WTC11 (cell line): ENCODE data around the gene WBP1L. TPM values are rescaled to one million over a fixed set of nuclear protein-coding genes. Genes with fewer than 3 reads are reported as not detected.

Experiments used
- ATAC-seq: fragments of 200-7000 bp; cut with Tn5 transposase; 2 replicates; pipeline ENCODE4 v1.10.0; 2021; ENCODE audit warnings: mild to moderate bottlenecking, moderate library complexity
- CTCF ChIA-PET: fragments of 300-600 bp; sonication (Branson Sonifier 250); formaldehyde crosslinking; loops from one replicate; lab custom pipeline; 2021; ENCODE audit warnings: antibody characterized with exemption; lab: Charles Lee
- POLR2A ChIA-PET: fragments of 350-600 bp; sonication (Branson Sonifier 250); formaldehyde crosslinking; loops from one replicate; lab custom pipeline; 2021; ENCODE audit warnings: antibody characterized with exemption; lab: Charles Lee
- DNase-seq: peaks from one replicate; pipeline ENCODE4 v3.0.0; 2021; ENCODE audit warnings: low spot score
- H3K27ac Mint-ChIP-seq: 2 replicates; pipeline ENCODE4 v1.8.0; 2021; ENCODE audit warnings: mixed read lengths
- H3K27me3 Mint-ChIP-seq: 2 replicates; pipeline ENCODE4 v1.8.0; 2021; ENCODE audit warnings: low read depth, mild to moderate bottlenecking, moderate library complexity, mixed read lengths
- H3K36me3 Mint-ChIP-seq: 2 replicates; pipeline ENCODE4 v1.8.0; 2021; ENCODE audit warnings: mixed read lengths
- H3K4me1 Mint-ChIP-seq: 2 replicates; pipeline ENCODE4 v1.8.0; 2022; ENCODE audit warnings: mixed read lengths
- H3K4me3 Mint-ChIP-seq: 2 replicates; pipeline ENCODE4 v1.8.0; 2021; ENCODE audit warnings: mild to moderate bottlenecking, moderate library complexity, mixed read lengths
- H3K9me3 Mint-ChIP-seq: 2 replicates; pipeline ENCODE4 v1.8.0; 2021; ENCODE audit warnings: mixed read lengths
- ELF4 ChIP-seq: sonication (generic); formaldehyde crosslinking; IDR thresholded peaks from 2 replicates; pipeline ENCODE4 v1.8.1; 2022; ENCODE audit warnings: low read depth, mild to moderate bottlenecking, moderate library complexity, missing genetic modification reagents
- ETV6 ChIP-seq: sonication (generic); formaldehyde crosslinking; IDR thresholded peaks from 2 replicates; pipeline ENCODE4 v1.8.1; 2022; ENCODE audit warnings: mild to moderate bottlenecking, missing genetic modification reagents
- JAZF1 ChIP-seq: fragments of 250-450 bp; sonication (Bioruptor Pico); IDR thresholded peaks from 2 replicates; pipeline ENCODE4 v1.9.0; 2021; ENCODE audit warnings: moderate library complexity, mild to moderate bottlenecking, inconsistent platforms
- NFE2L1 ChIP-seq: sonication (generic); formaldehyde crosslinking; IDR thresholded peaks from 2 replicates; pipeline ENCODE4 v1.8.1; 2023; ENCODE audit warnings: missing genetic modification reagents
- RORB ChIP-seq: fragments of 250-450 bp; sonication (Bioruptor Pico); IDR thresholded peaks from 2 replicates; pipeline ENCODE4 v1.9.0; 2021; ENCODE audit warnings: mild to moderate bottlenecking
- SMAD3 ChIP-seq: sonication (generic); formaldehyde crosslinking; IDR thresholded peaks from 2 replicates; pipeline ENCODE4 v1.8.0; 2022; ENCODE audit warnings: missing genetic modification reagents, mild to moderate bottlenecking, borderline replicate concordance
- SP1 ChIP-seq: sonication (generic); formaldehyde crosslinking; conservative IDR thresholded peaks from 2 replicates; pipeline ENCODE4 v1.8.1; 2022; ENCODE audit warnings: missing genetic modification reagents
- ZNF317 ChIP-seq: sonication (generic); formaldehyde crosslinking; IDR thresholded peaks from 2 replicates; pipeline ENCODE4 v1.8.1; 2023; ENCODE audit warnings: low read depth, mild to moderate bottlenecking, moderate library complexity, missing genetic modification reagents, borderline replicate concordance
- ZNF423 ChIP-seq: fragments of 250-450 bp; sonication (Bioruptor Pico); IDR thresholded peaks from 2 replicates; pipeline ENCODE4 v2.1.2; 2022; ENCODE audit warnings: mild to moderate bottlenecking, moderate library complexity
- total RNA-seq: library from RNA; stranded (reverse); gene quantifications from 3 replicates; pipeline ENCODE4 v1.2.3, GENCODE V29; 2021
- TF ChIP-seq, protein P1 (sequence below): sonication (generic); formaldehyde crosslinking; IDR thresholded peaks from 2 replicates; pipeline ENCODE4 v1.8.0; 2023; ENCODE audit warnings: missing genetic modification reagents, mild to moderate bottlenecking, borderline replicate concordance
- TF ChIP-seq, protein P2 (sequence below): sonication (generic); formaldehyde crosslinking; IDR thresholded peaks from 2 replicates; pipeline ENCODE4 v1.8.0; 2022; ENCODE audit warnings: mild to moderate bottlenecking, missing genetic modification reagents
- TF ChIP-seq, protein P3 (sequence below): sonication (generic); formaldehyde crosslinking; IDR thresholded peaks from 2 replicates; pipeline ENCODE4 v1.8.1; 2023; ENCODE audit warnings: mild to moderate bottlenecking, missing genetic modification reagents
- TF ChIP-seq, protein P4 (sequence below): sonication (generic); formaldehyde crosslinking; IDR thresholded peaks from 2 replicates; pipeline ENCODE4 v1.8.1; 2022; ENCODE audit warnings: missing genetic modification reagents, borderline replicate concordance
- TF ChIP-seq, protein P5 (sequence below): sonication (generic); formaldehyde crosslinking; IDR thresholded peaks from 2 replicates; pipeline ENCODE4 v1.8.1; 2023; ENCODE audit warnings: mild to moderate bottlenecking, missing genetic modification reagents, borderline replicate concordance
- TF ChIP-seq, protein P6 (sequence below): sonication (generic); formaldehyde crosslinking; IDR thresholded peaks from 2 replicates; pipeline ENCODE4 v1.8.1; 2023; ENCODE audit warnings: mild to moderate bottlenecking, missing genetic modification reagents, moderate library complexity

Gene WBP1L
- total RNA-seq, 1 experiment from 2014 or later = 26.8 TPM

DNA sequence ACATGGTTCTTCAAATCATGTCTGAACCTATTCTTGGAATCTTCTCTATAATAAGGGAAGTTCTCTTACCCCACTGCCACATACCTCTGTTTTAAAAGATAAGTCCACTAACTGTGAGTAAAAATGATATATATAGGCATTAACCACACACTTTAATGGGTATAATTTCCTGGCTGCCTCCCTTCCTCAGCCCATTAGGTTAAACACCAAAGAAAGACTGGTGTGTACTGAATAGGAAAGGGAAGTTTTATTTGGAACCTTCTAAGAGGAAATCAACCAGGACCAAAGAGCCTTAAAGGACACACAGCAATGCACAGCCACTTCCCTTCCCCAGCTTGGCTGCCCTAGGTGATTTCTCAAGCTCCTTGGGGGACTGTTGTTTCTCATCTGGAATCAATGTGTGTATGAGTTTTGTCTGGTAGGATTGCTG, 5.0 kb upstream of the WBP1L start:
- H3K36me3 Mint-ChIP-seq = peaks cover 21% of the 10 kb centered on the region
- no peak for DNase-seq
- peaks cover 12% of the 10 kb centered on the region for H3K27me3 Mint-ChIP-seq
- TF ChIP-seq NFE2L1 (CRISPR knock-in tag) (no peak), ZNF423 (no peak), RORB (no peak), JAZF1 (CRISPR knock-in tag) (no peak), SP1 (CRISPR knock-in tag) (no peak), ELF4 (CRISPR knock-in tag) (no peak), ETV6 (CRISPR knock-in tag) (no peak), ZNF317 (CRISPR knock-in tag) (no peak), SMAD3 (CRISPR knock-in tag) (no peak)
- TF ChIP-seq, protein P1, sequence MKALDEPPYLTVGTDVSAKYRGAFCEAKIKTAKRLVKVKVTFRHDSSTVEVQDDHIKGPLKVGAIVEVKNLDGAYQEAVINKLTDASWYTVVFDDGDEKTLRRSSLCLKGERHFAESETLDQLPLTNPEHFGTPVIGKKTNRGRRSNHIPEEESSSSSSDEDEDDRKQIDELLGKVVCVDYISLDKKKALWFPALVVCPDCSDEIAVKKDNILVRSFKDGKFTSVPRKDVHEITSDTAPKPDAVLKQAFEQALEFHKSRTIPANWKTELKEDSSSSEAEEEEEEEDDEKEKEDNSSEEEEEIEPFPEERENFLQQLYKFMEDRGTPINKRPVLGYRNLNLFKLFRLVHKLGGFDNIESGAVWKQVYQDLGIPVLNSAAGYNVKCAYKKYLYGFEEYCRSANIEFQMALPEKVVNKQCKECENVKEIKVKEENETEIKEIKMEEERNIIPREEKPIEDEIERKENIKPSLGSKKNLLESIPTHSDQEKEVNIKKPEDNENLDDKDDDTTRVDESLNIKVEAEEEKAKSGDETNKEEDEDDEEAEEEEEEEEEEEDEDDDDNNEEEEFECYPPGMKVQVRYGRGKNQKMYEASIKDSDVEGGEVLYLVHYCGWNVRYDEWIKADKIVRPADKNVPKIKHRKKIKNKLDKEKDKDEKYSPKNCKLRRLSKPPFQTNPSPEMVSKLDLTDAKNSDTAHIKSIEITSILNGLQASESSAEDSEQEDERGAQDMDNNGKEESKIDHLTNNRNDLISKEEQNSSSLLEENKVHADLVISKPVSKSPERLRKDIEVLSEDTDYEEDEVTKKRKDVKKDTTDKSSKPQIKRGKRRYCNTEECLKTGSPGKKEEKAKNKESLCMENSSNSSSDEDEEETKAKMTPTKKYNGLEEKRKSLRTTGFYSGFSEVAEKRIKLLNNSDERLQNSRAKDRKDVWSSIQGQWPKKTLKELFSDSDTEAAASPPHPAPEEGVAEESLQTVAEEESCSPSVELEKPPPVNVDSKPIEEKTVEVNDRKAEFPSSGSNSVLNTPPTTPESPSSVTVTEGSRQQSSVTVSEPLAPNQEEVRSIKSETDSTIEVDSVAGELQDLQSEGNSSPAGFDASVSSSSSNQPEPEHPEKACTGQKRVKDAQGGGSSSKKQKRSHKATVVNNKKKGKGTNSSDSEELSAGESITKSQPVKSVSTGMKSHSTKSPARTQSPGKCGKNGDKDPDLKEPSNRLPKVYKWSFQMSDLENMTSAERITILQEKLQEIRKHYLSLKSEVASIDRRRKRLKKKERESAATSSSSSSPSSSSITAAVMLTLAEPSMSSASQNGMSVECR (CRISPR knock-in tag) = no peak
- TF ChIP-seq, protein P2, sequence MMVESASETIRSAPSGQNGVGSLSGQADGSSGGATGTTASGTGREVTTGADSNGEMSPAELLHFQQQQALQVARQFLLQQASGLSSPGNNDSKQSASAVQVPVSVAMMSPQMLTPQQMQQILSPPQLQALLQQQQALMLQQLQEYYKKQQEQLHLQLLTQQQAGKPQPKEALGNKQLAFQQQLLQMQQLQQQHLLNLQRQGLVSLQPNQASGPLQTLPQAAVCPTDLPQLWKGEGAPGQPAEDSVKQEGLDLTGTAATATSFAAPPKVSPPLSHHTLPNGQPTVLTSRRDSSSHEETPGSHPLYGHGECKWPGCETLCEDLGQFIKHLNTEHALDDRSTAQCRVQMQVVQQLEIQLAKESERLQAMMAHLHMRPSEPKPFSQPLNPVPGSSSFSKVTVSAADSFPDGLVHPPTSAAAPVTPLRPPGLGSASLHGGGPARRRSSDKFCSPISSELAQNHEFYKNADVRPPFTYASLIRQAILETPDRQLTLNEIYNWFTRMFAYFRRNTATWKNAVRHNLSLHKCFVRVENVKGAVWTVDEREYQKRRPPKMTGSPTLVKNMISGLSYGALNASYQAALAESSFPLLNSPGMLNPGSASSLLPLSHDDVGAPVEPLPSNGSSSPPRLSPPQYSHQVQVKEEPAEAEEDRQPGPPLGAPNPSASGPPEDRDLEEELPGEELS (CRISPR knock-in tag) = no peak
- TF ChIP-seq, protein P3, sequence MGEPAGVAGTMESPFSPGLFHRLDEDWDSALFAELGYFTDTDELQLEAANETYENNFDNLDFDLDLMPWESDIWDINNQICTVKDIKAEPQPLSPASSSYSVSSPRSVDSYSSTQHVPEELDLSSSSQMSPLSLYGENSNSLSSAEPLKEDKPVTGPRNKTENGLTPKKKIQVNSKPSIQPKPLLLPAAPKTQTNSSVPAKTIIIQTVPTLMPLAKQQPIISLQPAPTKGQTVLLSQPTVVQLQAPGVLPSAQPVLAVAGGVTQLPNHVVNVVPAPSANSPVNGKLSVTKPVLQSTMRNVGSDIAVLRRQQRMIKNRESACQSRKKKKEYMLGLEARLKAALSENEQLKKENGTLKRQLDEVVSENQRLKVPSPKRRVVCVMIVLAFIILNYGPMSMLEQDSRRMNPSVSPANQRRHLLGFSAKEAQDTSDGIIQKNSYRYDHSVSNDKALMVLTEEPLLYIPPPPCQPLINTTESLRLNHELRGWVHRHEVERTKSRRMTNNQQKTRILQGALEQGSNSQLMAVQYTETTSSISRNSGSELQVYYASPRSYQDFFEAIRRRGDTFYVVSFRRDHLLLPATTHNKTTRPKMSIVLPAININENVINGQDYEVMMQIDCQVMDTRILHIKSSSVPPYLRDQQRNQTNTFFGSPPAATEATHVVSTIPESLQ (CRISPR knock-in tag) = no peak
- TF ChIP-seq, protein P4, sequence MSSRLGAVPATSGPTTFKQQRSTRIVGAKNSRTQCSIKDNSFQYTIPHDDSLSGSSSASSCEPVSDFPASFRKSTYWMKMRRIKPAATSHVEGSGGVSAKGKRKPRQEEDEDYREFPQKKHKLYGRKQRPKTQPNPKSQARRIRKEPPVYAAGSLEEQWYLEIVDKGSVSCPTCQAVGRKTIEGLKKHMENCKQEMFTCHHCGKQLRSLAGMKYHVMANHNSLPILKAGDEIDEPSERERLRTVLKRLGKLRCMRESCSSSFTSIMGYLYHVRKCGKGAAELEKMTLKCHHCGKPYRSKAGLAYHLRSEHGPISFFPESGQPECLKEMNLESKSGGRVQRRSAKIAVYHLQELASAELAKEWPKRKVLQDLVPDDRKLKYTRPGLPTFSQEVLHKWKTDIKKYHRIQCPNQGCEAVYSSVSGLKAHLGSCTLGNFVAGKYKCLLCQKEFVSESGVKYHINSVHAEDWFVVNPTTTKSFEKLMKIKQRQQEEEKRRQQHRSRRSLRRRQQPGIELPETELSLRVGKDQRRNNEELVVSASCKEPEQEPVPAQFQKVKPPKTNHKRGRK (CRISPR knock-in tag) = no peak
- TF ChIP-seq, protein P5, sequence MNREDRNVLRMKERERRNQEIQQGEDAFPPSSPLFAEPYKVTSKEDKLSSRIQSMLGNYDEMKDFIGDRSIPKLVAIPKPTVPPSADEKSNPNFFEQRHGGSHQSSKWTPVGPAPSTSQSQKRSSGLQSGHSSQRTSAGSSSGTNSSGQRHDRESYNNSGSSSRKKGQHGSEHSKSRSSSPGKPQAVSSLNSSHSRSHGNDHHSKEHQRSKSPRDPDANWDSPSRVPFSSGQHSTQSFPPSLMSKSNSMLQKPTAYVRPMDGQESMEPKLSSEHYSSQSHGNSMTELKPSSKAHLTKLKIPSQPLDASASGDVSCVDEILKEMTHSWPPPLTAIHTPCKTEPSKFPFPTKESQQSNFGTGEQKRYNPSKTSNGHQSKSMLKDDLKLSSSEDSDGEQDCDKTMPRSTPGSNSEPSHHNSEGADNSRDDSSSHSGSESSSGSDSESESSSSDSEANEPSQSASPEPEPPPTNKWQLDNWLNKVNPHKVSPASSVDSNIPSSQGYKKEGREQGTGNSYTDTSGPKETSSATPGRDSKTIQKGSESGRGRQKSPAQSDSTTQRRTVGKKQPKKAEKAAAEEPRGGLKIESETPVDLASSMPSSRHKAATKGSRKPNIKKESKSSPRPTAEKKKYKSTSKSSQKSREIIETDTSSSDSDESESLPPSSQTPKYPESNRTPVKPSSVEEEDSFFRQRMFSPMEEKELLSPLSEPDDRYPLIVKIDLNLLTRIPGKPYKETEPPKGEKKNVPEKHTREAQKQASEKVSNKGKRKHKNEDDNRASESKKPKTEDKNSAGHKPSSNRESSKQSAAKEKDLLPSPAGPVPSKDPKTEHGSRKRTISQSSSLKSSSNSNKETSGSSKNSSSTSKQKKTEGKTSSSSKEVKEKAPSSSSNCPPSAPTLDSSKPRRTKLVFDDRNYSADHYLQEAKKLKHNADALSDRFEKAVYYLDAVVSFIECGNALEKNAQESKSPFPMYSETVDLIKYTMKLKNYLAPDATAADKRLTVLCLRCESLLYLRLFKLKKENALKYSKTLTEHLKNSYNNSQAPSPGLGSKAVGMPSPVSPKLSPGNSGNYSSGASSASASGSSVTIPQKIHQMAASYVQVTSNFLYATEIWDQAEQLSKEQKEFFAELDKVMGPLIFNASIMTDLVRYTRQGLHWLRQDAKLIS (CRISPR knock-in tag) = no peak
- TF ChIP-seq, protein P6, sequence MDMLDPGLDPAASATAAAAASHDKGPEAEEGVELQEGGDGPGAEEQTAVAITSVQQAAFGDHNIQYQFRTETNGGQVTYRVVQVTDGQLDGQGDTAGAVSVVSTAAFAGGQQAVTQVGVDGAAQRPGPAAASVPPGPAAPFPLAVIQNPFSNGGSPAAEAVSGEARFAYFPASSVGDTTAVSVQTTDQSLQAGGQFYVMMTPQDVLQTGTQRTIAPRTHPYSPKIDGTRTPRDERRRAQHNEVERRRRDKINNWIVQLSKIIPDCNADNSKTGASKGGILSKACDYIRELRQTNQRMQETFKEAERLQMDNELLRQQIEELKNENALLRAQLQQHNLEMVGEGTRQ (CRISPR knock-in tag) = no peak
- TF ChIP-seq, all 79 proteins: peak for 0
- ChIA-PET CTCF (no interaction called here), POLR2A (no interaction called here)
- no peak overlapping the region for H3K4me3 Mint-ChIP-seq
- ATAC-seq = no peak
- H3K9me3 Mint-ChIP-seq = no peaks in the 10 kb centered on the region
- peak overlapping the region; percentile 86 for H3K27ac Mint-ChIP-seq
- peaks cover 43% of the 10 kb centered on the region for H3K4me1 Mint-ChIP-seq
